Lower lobe of right lung (tissue), 2 donors: ENCODE data around the gene ERP44. TPM values are rescaled to one million over a fixed set of nuclear protein-coding genes. Genes with fewer than 3 reads are reported as not detected.

Experiments
- ATAC-seq, 2 donors: fragments of 200-7000 bp; cut with Tn5 transposase; one replicate each; pipeline ENCODE4 v1.9.1; 2020 to 2022; ENCODE audit warnings: mild to moderate bottlenecking in 2 of 2, moderate library complexity in 2 of 2
- DNase-seq: peaks from one replicate; pipeline ENCODE4 v3.0.0-alpha.2; 2020
- H3K27ac ChIP-seq: fragments of 200-600 bp; one replicate; pipeline ENCODE4 v1.8.0; 2022
- H3K27me3 ChIP-seq: fragments of 200-600 bp; one replicate; pipeline ENCODE4 v1.8.0; 2022; ENCODE audit warnings: low read depth
- H3K36me3 ChIP-seq: fragments of 200-600 bp; one replicate; pipeline ENCODE4 v1.8.0; 2022; ENCODE audit warnings: mild to moderate bottlenecking
- H3K4me1 ChIP-seq: fragments of 200-600 bp; one replicate; pipeline ENCODE4 v1.8.0; 2022
- H3K4me3 ChIP-seq: fragments of 200-600 bp; one replicate; pipeline ENCODE4 v1.8.0; 2022; ENCODE audit warnings: mild to moderate bottlenecking
- H3K9me3 ChIP-seq: fragments of 200-600 bp; one replicate; pipeline ENCODE4 v1.8.0; 2022
- CTCF ChIP-seq: fragments of 200-600 bp; IDR thresholded peaks from one replicate; pipeline ENCODE4 v1.8.0; 2022; ENCODE audit warnings: antibody characterized with exemption, mild to moderate bottlenecking
- intact Hi-C: fragments of 100-400 bp; cut with DNase I; formaldehyde crosslinking; loops from one replicate; pipeline ENCODE4 v1.11.0; 2022
- total RNA-seq: library from RNA; stranded (reverse); fragmentation: NEBNext Ultra II Directional; extraction: Animal tissue kit (Norgen Biotek cat#: 25700); gene quantifications from one replicate; pipeline ENCODE4 v1.2.1, GENCODE V29; 2021
- donor health status: DM: no; HTN: yes; CAD: no; lungs with severe emphysema.

ERP44 gene
- total RNA-seq, 1 donor from 2014 or later: 27.9 TPM

GRCh38 chr9:99977033-99977792 lies 121.6 kb downstream of the ERP44 start:
- Histone ChIP-seq H3K27me3 (no peaks in the 10 kb centered on the region), H3K27ac (no peak overlapping the region), H3K4me3 (no peak overlapping the region), H3K9me3 (no peaks in the 10 kb centered on the region), H3K4me1 (no peaks in the 10 kb centered on the region), H3K36me3 (peaks cover 26% of the 10 kb centered on the region)
- DNase-seq (no peak), ATAC-seq (no peak)
- intact Hi-C loops: no loop called here
- no peak for TF ChIP-seq CTCF

DNA sequence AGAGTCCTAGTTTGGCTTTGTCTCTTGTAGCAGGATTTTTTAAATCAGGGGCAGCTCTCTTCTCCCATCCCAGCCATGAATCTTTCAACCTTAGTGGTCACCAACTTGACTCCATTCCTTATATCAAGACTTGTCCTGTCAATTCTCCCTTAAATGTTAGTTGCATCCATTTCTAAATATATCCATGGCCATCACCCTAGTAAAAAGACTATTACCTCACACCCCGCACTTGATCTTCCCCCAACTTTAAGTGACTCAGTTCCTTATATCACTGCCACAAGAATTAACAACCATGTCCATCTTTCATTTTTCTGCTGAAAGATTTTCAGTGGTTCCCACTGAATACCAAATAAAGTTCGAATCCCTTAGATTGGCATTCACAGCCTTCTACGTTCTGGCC lies 125.3 kb downstream of the ERP44 start:
- no peaks in the 10 kb centered on the region for H3K4me1 ChIP-seq
- no peak for TF ChIP-seq CTCF
- H3K9me3 ChIP-seq: no peaks in the 10 kb centered on the region
- no peak overlapping the region for H3K27ac ChIP-seq
- DNase-seq (no peak), ATAC-seq (no peak)
- intact Hi-C loops: no loop called here
- peaks cover 43% of the 10 kb centered on the region for H3K36me3 ChIP-seq
- H3K4me3 ChIP-seq: no peak overlapping the region
- no peaks in the 10 kb centered on the region for H3K27me3 ChIP-seq

DNA sequence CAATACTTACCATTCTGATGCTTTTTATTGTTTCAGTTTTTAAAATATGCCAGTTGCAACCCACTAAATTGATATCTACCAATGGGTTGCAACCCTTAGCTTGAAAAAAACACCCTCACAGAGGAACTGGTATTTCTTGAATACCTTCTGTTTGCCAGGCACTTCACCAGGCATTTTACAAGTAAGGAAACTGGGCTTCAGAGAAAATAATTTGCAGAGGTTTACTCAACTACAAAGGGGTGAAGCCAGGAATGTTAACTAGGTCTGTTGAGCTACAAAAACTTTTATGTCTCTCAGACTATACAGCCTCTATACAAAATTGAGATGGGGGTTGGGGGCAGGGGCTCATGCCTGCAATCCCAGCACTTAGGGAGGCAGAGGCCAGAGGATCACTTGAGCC lies 127.4 kb downstream of the ERP44 start:
- DNase-seq (no peak), ATAC-seq (peak; percentile 52 to 64)
- no peak overlapping the region for H3K27ac ChIP-seq
- peaks cover 40% of the 10 kb centered on the region for H3K36me3 ChIP-seq
- intact Hi-C loops: no loop called here
- no peak overlapping the region for H3K4me3 ChIP-seq
- H3K9me3 ChIP-seq: no peaks in the 10 kb centered on the region
- no peaks in the 10 kb centered on the region for H3K4me1 ChIP-seq
- no peak for TF ChIP-seq CTCF
- H3K27me3 ChIP-seq: no peaks in the 10 kb centered on the region

DNA sequence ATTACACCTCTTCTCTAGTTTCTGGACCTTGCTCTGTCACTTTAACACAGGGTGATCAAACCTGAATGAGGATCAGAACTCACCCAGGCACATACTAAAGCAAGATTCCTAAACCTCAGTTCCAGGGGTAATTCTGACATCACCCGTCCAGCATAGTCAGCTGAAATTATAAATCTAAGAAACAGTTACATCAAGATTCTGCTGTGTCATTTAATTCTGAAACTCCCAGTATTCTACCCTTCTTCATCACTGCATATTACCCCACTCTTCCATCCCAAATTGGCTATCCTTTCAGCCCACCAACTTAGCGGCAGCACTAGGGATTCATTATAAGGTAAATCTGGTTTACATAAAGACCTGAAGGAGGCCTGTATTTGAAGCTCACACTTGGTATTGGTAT lies 128.3 kb downstream of the ERP44 start:
- H3K4me1 ChIP-seq: no peaks in the 10 kb centered on the region
- no peak for ATAC-seq
- intact Hi-C loops: no loop called here
- no peaks in the 10 kb centered on the region for H3K27me3 ChIP-seq
- TF ChIP-seq CTCF: no peak
- no peak overlapping the region for H3K27ac ChIP-seq
- H3K4me3 ChIP-seq: no peak overlapping the region
- no peak for DNase-seq
- H3K36me3 ChIP-seq: peaks cover 40% of the 10 kb centered on the region
- no peaks in the 10 kb centered on the region for H3K9me3 ChIP-seq

GRCh38 chr9:99967457-99967856 lies 131.3 kb downstream of the ERP44 start:
- no peaks in the 10 kb centered on the region for H3K4me1 ChIP-seq
- no peaks in the 10 kb centered on the region for H3K9me3 ChIP-seq
- no peak for TF ChIP-seq CTCF
- H3K4me3 ChIP-seq: no peak overlapping the region
- intact Hi-C loops: no loop called here
- DNase-seq (no peak), ATAC-seq (no peak)
- no peaks in the 10 kb centered on the region for H3K27me3 ChIP-seq
- no peak overlapping the region for H3K27ac ChIP-seq
- H3K36me3 ChIP-seq: peaks cover 41% of the 10 kb centered on the region
